Thoracic aorta (tissue), 2 donors: Measurements from ENCODE around the gene DENND11. TPM values are rescaled to one million over a fixed set of nuclear protein-coding genes. Genes with fewer than 3 reads are reported as not detected.

Experiments
- ATAC-seq: fragments of 150-250 bp; one replicate; pipeline ENCODE4 v1.8.0; 2017; ENCODE audit warnings: low read depth; ENCODE audit not compliant: insufficient number of reproducible peaks, low FRiP score
- DNase-seq: peaks from one replicate; pipeline ENCODE4 v3.0.0-alpha.2; 2020; ENCODE audit warnings: low spot score
- H3K27ac ChIP-seq, 2 donors: fragments of 200-600 bp; sonication (generic); 1 replicate in 1 of 2; 2 replicates in 1 of 2; pipeline ENCODE4 v1.5.1; 2016; ENCODE audit warnings: mild to moderate bottlenecking in 2 of 2, moderate library complexity in 2 of 2
- H3K27me3 ChIP-seq: fragments of 200-600 bp; sonication (generic); replicated peaks from 2 replicates; pipeline ENCODE4 v1.6.0; 2016; ENCODE audit warnings: mild to moderate bottlenecking; ENCODE audit not compliant: insufficient read depth
- H3K36me3 ChIP-seq: fragments of 200-600 bp; sonication (generic); one replicate; pipeline ENCODE4 v1.5.1; 2016
- H3K4me1 ChIP-seq, 2 donors: fragments of 200-600 bp; sonication (generic); 1 replicate in 1 of 2; 2 replicates in 1 of 2; pipeline versions ENCODE4 v1.5.1 to v1.6.0; 2016; ENCODE audit warnings: low read depth in 2 of 2, mild to moderate bottlenecking in 1 of 2; ENCODE audit not compliant: control insufficient read depth in 1 of 2
- H3K4me3 ChIP-seq: fragments of 200-600 bp; sonication (generic); 2 replicates; pipeline ENCODE4 v1.5.1; 2016; ENCODE audit warnings: mild to moderate bottlenecking
- H3K9me3 ChIP-seq: fragments of 200-600 bp; sonication (generic); 2 replicates; pipeline ENCODE4 v1.5.1; 2016
- CTCF ChIP-seq: fragments of 200-600 bp; sonication (generic); IDR thresholded peaks from one replicate; pipeline ENCODE4 v1.5.1; 2019; ENCODE audit warnings: antibody characterized with exemption
- total RNA-seq, 2 donors: library from RNA; depleted of rRNA; stranded (reverse); fragments of >200 nt; gene quantifications; one replicate each; pipeline versions ENCODE4 v1.1.0 to v1.2.3, GENCODE V29; 2016

Gene DENND11
- total RNA-seq, 2 donors from 2014 or later, result 29.0 to 37.8 TPM

- no peaks in the 10 kb centered on the region for H3K27me3 ChIP-seq
- peak overlapping the region; percentile 84 to 85 for H3K27ac ChIP-seq
- H3K36me3 ChIP-seq, result no peaks in the 10 kb centered on the region
- DNase-seq (no peak), ATAC-seq (no peak)
- TF ChIP-seq CTCF, result no peak
- H3K4me1 ChIP-seq, result peaks cover 5 to 64% of the 10 kb centered on the region in 2 donors
- peak overlapping the region; percentile 91 for H3K4me3 ChIP-seq
- H3K9me3 ChIP-seq, result no peaks in the 10 kb centered on the region
Observed at GRCh38 chr7:141701489-141702046, 398 bp downstream of the DENND11 start.

GRCh38 chr7:141700848-141701371, 1.1 kb downstream of the DENND11 start:
- ATAC-seq (no peak), DNase-seq (no peak)
- Histone ChIP-seq H3K27ac (peak overlapping the region; percentile 74 to 75), H3K4me3 (peak overlapping the region; percentile 91), H3K27me3 (no peaks in the 10 kb centered on the region), H3K36me3 (no peaks in the 10 kb centered on the region), H3K9me3 (no peaks in the 10 kb centered on the region), H3K4me1 (peaks cover 11 to 70% of the 10 kb centered on the region in 2 donors)
- TF ChIP-seq CTCF, result no peak

GRCh38 chr7:141700296-141700847, 1.6 kb downstream of the DENND11 start:
- Histone ChIP-seq H3K27ac (peak overlapping the region; percentile 74 to 75), H3K27me3 (no peaks in the 10 kb centered on the region)

GRCh38 chr7:141699860-141700259, 2.1 kb downstream of the DENND11 start:
- ATAC-seq, result no peak
- Histone ChIP-seq H3K36me3 (no peaks in the 10 kb centered on the region), H3K4me3 (peak overlapping the region; percentile 91), H3K27me3 (no peaks in the 10 kb centered on the region), H3K4me1 (peaks cover 11 to 63% of the 10 kb centered on the region in 2 donors), H3K27ac (peak overlapping the region in 1 of 2 donors; percentile 75), H3K9me3 (no peaks in the 10 kb centered on the region)
- TF ChIP-seq CTCF, result no peak
- DNase-seq, result no peak

More at GRCh38 chr7:141700296-141700847, 1.6 kb downstream of the DENND11 start:
- Histone ChIP-seq H3K4me3 (peak overlapping the region; percentile 91), H3K9me3 (no peaks in the 10 kb centered on the region), H3K4me1 (peaks cover 11 to 68% of the 10 kb centered on the region in 2 donors), H3K36me3 (no peaks in the 10 kb centered on the region)
- ATAC-seq (no peak), DNase-seq (no peak)
- TF ChIP-seq CTCF, result no peak

- no peaks in the 10 kb centered on the region for H3K27me3 ChIP-seq
- H3K4me3 ChIP-seq, result no peak overlapping the region
- H3K36me3 ChIP-seq, result no peaks in the 10 kb centered on the region
- peaks cover 11 to 53% of the 10 kb centered on the region in 2 donors for H3K4me1 ChIP-seq
- DNase-seq (no peak), ATAC-seq (no peak)
- no peak overlapping the region for H3K27ac ChIP-seq
- no peaks in the 10 kb centered on the region for H3K9me3 ChIP-seq
- no peak for TF ChIP-seq CTCF
Observed at GRCh38 chr7:141698247-141699015, 3.5 kb downstream of the DENND11 start.
